ENCODE data around the gene PDF.
"Not testable (repeated sequence)": the region's sequence is repeated elsewhere in the genome, so short reads cannot be mapped to it uniquely, and the experiment has no call there.

PDF gene

GRCh38 chr16:69314534-69314933 is 15.9 kb downstream of the PDF start:
- no peak for DNase-seq

- peak; percentile 45 for DNase-seq
Measured at GRCh38 chr16:69313469-69313868, 16.9 kb downstream of the PDF start.

- DNase-seq: peak; percentile 17
Measured at GRCh38 chr16:69311533-69312387, 18.6 kb downstream of the PDF start.

- DNase-seq: peak; percentile 96
Measured at GRCh38 chr16:69310653-69311532, 19.5 kb downstream of the PDF start, which contains the start of gene VPS4A. Gene VPS4A (plus strand): TSS chr16:69311350. CDS start chr16:69311512, 162 bp downstream.

GRCh38 chr16:69309316-69309715 is 21.1 kb downstream of the PDF start:
- no peak for DNase-seq

GRCh38 chr16:69307856-69308255 is 22.5 kb downstream of the PDF start:
- DNase-seq: no peak

GRCh38 chr16:69307091-69307490 is 23.3 kb downstream of the PDF start:
- peak; percentile 15 for DNase-seq

- DNase-seq: peak; percentile 93
Measured at GRCh38 chr16:69306031-69306430, 24.4 kb downstream of the PDF start.

GRCh38 chr16:69302301-69302700 is 28.1 kb downstream of the PDF start:
- DNase-seq: no peak

GRCh38 chr16:69301861-69302260 is 28.5 kb downstream of the PDF start:
- no peak for DNase-seq

- DNase-seq: no peak
Measured at GRCh38 chr16:69301187-69301586, 29.2 kb downstream of the PDF start.

- no peak for DNase-seq
Measured at GRCh38 chr16:69298261-69298660, 32.1 kb downstream of the PDF start.

GRCh38 chr16:69296771-69297170 is 33.6 kb downstream of the PDF start:
- DNase-seq: not testable (repeated sequence)

- DNase-seq: no peak
Measured at GRCh38 chr16:69294051-69294450, 36.3 kb downstream of the PDF start.

GRCh38 chr16:69293401-69293800 is 37.0 kb downstream of the PDF start:
- DNase-seq: peak; percentile 50

- not testable (repeated sequence) for DNase-seq
Measured at GRCh38 chr16:69291657-69292056, 38.7 kb downstream of the PDF start.

- peak; percentile 52 for DNase-seq
Measured at GRCh38 chr16:69286941-69287713, 43.3 kb downstream of the PDF start.

GRCh38 chr16:69285240-69285639 is 45.1 kb downstream of the PDF start:
- no peak for DNase-seq

- DNase-seq: no peak
Measured at GRCh38 chr16:69283851-69284250, 46.5 kb downstream of the PDF start.

- DNase-seq: no peak
Measured at GRCh38 chr16:69277413-69277812, 53.0 kb downstream of the PDF start.
